HG03135 (cell line): ENCODE measurements around the gene GPLD1.
A peak's percentile ranks its signal among the peaks of the same experiment; 100 is the strongest.
"Not testable (repeated sequence)": the region's sequence is repeated elsewhere in the genome, so short reads cannot be mapped to it uniquely, and the experiment has no call there.

Experiments
- ATAC-seq: cut with Tn5 transposase; IDR thresholded peaks from one replicate; pipeline ENCODE4 v1.9.1; 2021; ENCODE audit warnings: mild to moderate bottlenecking, moderate library complexity; ENCODE audit not compliant: unreplicated experiment

The GPLD1 gene

DNA sequence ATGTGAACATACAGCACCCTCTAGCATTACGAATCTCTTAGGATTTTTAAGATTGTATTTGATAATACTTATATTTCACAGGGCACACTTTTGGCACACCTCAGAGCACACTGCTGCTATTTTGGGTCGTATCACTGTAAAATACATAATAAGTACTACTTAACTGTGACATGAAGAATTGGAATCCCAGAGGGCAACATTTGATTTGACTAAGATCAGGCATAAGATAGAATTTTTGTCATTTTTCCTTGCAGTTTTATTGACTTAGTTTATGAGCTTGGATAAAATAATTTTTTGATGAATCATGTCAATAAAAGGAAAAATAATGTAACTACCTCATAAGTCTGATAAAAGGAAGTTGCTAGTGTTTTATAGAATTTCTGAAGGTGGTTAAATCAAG lies 64.3 kb downstream of the GPLD1 start:
- ATAC-seq = no peak

DNA sequence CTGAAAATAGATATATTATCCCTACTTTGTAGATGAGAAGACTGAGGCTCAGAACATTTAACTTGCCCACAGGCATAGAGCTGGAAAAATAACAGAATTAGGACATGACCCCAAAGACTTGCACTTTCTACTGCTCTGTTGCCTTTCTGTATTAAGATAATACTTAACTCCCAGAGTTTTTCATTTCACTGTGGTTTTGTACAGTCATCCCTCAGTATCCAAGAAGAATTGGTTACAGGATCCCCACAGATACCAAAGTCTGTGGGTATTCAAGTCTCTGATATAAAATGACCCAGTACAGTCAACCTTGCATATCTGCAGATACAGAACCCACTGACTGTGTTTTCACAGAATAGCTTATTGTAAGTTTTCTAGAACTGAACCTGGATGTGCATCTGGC lies 69.9 kb downstream of the GPLD1 start:
- no peak for ATAC-seq

DNA sequence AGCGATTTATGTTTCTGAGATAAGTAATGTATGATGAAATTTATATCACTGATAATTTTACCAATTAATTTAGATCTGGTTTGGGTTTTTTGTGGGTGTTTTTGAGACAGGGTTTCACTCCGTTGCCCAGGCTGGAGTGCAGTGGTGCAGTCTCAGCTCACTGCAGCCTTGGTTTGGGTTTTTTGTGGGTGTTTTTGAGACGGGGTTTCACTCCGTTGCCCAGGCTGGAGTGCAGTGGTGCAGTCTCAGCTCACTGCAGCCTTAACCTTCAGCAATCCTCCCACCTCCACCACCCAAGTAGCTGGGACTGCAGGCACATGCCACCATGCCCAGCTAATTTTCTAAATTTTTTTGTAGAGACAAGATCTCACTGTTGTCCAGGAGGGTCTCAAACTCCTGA lies 73.6 kb downstream of the GPLD1 start:
- ATAC-seq = no peak

DNA sequence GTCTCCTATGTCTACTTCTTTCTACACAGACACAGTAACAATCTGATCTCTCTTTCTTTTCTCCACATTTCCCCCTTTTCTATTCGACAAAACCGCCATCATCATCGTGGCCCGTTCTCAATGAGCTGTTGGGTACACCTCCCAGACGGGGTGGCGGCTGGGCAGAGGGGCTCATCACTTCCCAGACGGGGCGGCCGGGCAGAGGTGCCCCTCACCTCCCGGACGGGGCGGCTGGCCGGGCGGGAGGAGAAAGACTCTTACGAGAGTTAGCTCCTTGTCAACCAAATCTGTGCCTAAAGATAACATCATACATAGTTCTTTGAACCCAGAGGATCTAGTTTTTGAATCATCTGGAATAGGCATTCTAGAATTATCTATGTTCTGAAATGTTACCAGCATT lies 74.8 kb downstream of the GPLD1 start:
- ATAC-seq = not testable (repeated sequence)

DNA sequence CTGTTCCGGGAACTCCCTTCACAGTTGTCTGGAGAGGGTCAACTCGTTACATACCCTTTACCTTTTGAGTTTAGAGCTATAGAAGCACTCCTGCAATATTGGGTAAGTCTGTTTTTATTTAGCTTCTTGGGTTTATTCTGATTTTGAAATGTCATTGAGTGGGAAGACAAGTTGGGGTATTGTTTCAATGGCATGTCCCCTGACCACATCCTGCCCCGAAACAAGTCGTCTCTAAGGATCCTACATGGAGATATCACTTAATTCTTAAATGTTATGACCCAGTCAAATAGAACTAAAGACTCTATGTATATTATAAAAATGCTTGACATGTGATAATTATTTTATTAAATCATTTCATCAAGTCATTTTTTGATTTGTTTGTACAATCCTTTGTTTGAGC lies 77.1 kb downstream of the GPLD1 start:
- ATAC-seq = no peak

DNA sequence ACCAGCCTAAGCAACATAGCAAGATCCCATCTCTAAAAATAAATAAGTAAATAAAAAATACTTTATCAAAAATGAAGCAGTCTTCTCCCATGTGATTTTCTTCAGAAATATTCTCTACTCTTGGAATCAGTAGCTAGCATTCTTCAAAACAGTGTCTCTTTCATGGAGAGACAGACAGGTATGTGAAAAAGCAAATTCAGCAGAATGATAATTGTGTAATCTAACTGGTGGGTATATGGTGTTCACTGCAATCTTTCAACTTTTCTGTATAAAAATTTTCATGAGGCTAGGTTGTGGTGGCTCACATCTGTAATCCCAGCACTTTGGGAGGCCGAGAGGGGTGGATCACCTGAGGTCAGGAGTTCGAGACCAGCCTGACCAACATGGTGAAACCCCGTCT lies 78.8 kb downstream of the GPLD1 start:
- no peak for ATAC-seq

DNA sequence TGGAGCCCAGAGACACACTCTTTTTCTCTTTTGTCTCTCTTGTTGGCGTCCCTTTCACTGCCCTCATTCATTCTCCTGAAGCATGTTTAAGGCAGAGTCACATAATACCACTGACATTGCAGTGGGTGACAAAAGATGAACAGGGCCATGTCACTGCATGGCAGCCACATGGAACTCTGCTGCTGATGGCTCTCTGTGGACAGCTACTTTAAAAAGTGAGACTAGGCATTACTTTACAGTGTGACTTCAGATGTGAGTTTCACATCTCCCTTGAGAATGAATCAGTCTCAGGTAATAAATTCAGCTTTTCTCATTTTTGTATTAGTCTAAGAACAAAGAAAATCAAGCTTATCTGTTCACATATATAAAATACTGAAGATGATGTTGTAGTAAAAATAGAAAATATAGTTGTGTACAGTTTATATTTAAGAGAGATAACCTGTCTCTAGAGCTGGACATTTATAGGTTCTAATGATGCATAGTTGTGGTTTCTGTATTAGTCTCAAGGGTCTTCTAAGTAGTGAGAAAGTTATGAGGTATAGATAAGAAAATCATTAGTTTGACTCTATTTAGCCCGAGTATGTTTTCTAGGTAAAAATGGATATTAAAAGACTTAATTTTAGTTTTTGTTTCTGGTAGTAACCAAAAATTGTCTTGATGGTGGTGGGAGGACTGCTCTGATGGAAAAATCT lies 80.5 kb downstream of the GPLD1 start:
- peak; percentile 85 for ATAC-seq

DNA sequence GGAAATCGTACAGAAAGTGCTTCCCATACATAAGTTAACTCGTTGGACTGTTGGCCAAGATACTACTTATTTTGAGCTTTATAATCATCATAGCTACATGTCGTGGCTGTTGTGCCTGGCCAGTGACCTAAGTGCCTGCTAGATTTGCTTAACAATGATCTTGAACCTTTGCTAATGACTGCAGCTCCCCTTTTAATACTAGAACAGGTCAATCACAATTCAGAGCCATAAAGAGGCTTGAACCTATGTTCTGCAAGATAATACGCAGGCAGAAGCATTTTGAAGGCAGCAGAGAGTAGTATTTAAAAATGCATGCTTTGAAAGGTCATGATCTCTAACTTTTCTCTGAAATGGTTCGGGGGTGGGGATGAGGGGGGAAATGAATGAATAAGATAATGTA lies 84.1 kb downstream of the GPLD1 start:
- no peak for ATAC-seq

DNA sequence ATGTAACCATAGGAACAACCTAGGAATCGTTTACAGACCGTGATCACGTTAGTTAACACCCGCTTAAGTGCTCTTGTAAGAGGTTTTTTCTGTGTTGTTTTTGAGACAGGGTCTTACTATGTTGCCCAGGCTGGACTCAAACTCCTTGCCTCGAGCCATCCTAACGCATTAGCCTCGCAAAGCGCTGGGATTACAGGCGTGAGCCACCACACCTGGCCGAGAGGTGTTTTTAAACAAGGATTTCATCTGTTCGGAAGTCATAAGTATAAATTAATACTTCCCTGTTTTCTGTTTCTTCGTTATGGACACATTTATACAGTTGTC lies 85.9 kb downstream of the GPLD1 start:
- ATAC-seq = no peak

DNA sequence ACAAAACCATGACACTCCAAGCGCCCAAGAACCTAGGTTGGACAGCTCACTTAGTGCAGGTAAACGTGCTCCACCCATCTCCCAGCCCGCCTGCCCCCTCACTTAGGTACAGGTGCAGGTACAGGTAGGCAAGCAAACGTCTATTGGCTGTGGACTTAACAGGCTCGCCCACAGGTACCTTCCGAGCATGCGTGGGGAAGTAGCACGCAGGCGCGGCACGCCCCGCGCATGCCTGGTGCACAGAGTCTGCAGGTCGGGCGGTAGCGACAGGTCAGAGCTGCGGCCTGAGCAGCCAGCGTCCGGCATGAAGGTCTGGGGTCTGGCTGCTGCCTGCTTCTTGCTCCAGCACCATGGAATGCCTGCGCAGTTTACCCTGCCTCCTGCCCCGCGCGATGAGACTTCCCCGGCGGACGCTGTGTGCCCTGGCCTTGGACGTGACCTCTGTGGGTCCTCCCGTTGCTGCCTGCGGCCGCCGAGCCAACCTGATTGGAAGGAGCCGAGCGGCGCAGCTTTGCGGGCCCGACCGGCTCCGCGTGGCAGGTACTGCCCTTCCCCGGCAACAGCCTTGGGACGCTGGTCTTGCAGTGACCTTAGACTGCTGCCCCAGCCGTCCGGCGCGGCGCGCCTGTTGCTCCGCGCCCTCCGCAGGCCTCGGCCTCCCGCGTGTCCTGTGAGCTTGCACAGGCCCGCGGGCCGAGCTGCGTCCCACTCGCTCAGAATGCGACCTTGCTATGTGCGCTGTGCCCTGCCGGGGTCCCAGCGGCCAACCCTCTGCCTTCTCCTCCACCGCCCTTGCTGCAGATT lies 86.5 kb downstream of the GPLD1 start, which contains the start of gene MRS2:
Gene MRS2 (plus strand): TSS at position 240 of the 804 bp plus-strand sequence. CDS start 111 bp downstream, at position 351.
- ATAC-seq = peak; percentile 89

DNA sequence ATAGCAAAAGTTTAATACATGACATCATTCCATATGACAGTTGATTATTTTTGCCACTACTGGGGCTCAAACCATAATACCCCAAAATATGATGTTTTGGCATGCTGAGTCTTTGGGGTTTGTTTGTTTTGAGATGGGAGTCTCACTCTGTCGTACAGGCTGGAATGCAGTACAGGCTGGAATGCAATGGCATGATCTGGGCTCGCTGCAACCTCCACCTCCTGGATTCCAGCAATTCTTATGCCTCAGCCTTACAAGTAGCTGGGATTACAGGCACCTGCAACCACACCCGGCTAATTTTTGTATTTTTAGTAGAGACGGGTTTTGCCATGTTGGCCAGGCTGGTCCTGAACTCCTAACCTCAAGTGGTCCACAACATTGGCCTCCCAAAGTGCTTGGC lies 87.9 kb downstream of the GPLD1 start:
- no peak for ATAC-seq

DNA sequence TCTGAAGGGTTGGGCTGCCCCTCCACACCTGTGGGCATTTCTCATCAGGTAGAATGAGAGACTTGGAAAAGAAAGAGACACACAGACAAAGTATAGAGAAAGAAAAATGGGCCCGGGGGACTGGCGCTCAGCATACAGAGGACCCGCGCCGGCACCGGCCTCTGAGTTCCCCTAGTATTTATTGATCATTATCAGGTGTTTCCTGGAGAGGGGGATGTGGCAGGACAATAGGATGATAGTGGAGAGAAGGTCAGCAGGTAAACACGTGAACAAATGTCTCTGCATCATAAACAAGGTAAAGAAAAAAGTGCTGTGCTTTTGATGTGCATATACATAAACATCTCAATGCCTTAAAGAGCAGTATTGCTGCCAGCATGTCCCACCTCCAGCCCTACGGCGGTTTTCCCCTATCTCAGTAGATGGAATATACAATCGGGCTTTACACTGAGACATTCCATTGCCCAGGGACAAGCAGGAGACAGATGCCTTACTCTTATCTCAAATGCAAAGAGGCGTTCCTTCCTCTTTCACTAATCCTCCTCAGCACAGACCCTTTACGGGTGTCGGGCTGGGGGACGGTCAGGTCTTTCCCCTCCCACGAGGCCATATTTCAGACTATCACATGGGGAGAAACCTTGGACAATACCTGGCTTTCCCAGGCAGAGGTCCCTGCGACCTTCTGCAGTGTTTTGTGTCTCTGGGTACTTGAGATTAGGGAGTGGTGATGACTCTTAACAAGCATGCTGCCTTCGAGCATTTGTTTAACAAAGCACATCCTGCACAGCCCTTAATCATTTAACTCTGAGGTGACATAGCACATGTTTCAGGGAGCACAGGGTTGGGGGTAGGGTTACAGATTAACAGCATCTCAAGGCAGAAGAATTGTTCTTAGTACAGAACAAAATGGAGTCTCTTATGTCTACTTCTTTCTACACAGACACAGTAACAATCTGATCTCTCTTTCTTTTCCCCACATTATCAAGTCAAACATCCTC lies 89.0 kb downstream of the GPLD1 start:
- ATAC-seq = not testable (repeated sequence)

DNA sequence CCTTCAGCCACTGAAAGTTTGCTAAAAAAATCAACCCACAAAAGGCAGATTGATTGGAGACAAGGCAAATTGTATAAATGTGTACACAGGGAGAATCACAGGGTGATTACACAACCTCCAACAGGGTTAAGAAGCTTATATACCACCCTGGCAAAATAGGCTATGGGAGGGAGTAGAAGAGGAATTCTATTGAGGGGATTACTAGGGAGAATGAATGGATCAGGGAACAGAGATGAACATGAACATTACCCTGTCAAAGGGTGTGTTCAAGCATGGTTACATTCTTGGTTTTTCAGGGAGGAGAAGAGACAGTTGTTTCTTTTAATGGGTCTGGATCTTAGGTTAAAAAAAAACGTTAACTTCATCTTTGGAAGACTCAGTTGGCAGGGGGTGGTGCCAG lies 91.7 kb downstream of the GPLD1 start:
- no peak for ATAC-seq

DNA sequence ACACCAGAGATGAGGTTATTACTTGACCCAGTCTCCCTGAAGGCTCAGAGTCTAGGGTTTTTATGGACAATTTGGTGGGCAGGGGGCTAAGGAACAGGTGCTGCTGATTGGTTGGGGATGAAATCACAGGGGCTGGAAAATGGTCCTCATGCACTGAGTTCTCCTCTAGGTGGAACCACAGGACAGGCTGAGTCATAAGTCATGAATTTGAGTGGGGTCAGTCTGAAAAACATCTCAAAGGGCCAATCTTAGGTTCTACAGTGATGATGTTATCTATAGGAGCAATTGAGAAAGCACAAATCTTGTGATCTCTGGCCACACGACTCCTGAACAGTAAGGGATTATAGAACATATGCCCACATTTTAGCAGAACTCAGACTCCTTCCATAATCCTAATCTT lies 92.6 kb downstream of the GPLD1 start:
- ATAC-seq = no peak

DNA sequence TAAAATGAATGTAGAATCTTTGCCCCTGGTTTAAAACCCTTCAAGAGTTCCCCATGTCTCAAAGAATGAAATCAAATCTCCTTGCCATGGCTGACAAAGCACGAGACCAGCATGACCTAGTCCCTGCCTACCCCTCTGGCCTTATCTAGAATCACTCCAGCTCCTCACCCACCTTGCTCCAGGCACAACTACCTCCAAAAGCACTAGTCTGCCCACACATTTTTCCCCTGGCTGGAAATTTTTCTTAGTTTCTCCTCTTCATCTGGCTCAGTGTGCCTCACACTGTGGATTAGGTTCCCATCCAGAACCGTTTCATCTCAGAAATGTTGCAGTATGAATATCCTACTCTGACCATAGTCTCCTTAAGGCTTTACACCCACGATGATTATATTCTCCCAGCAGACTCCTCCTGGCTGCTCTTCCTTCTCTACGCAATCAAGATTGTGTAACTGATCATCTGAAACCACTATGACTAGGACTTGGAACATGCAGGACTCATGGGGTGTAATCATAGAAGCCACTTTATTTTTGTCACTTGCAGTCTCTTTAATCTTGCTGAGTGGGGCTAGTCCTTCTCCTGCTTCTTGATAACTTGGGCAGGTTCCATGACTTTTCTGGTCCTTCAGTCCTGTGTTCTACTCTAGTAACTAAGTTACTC lies 94.5 kb downstream of the GPLD1 start:
- ATAC-seq = no peak

DNA sequence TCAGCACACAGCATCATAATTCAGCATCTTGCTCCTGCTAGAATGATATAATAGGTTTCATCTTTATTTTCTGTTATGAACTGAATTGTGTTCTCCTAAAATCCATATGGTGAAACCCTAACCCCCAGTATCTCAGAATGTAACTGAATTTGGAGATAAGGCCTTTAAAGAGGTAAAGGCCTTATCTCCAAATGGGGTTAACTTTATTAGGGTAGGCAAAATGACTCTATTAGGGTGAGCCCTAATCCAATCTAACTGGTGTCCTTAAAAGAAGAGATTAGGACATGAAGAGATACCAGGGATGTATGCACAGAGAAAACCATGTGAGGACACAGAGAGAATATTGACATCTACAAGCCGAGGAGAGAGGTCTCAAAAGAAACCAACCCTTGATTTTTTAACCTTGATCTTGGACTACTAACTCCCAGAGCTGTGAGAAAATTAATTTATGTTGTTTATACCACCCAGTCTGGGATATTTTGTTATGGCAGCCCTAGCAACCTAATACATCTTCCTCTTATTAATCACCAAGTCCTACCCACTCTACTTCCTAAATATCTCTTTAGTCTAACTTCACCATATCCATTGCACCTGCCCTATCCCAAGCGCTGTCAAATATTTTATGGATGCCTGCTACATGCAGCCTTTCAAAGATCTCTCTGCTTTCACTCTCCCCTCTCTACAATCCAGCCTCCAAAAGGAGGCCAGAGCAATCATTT lies 95.2 kb downstream of the GPLD1 start:
- no peak for ATAC-seq

DNA sequence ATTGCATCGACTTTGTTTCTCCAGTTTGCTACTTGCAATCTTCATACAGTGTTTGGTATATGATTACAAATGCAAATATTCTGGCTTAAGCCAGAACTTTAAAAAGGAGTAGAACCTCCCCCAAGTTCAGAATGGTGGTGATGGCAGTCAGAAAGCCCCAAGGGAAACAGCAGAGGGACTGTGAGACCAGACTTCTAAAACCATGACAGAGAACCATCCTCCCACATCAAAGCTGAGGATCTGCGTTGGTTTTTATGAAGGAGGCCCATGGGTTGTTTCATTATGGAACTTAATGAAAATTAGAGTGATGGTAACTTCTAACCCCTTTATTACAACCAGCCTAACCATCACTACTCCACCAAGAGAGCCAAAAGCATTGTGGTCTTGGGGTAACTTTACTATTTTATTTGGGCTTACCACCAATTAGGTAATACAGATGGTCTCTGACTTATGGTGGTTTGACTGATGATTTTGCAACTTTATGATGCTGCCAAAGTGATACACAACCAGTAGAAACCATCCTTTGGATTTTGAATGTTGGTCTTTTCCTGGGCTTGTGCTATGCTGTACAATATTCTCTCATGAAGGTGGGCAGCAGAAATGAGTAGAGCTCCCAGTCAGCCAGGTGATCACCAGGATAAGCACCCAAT lies 97.5 kb downstream of the GPLD1 start:
- peak; percentile 91 for ATAC-seq

DNA sequence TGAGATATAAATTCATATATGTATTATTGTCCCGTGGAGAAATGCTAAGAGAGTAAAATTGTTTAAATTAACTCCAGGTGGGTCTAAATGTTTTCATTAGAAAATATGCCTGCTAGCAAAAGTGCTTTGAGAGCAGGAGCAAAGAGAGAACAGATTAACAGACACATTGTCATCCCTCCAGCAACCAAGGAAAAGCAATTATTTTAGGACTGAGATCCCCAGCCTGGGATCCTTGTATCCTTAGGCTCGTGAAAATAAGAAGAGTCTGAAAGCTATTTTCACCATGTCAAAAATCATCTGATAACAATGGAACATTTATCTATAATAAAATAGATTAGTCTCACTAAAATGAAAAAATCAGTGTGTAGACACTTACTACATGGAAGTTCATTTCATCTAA lies 98.2 kb downstream of the GPLD1 start:
- no peak for ATAC-seq

DNA sequence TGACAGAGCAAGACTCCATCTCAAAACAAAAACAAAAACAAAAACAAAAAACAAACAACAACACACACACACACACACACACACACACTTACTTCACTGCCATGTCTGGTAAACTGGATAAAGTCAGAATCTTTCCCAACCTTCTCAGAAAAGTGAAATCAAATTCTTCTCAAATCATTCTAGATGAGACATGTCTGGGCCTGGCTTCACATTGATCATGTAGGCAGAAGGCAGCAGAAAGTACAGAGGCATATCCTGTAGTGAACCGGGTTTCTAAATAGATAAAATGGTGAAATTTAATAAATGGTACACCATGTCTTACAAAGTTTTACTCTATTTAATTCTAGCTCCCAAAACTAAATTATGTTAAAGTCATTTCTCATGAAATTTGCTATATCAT lies 101.6 kb downstream of the GPLD1 start:
- ATAC-seq = no peak
